HG03378 (cell line): Measurements from ENCODE around the gene KATNIP.

ENCODE experiments used
- ATAC-seq: cut with Tn5 transposase; IDR thresholded peaks from one replicate; pipeline ENCODE4 v1.9.1; 2021; ENCODE audit warnings: mild to moderate bottlenecking, moderate library complexity; ENCODE audit not compliant: unreplicated experiment

KATNIP gene

GRCh38 chr16:27579087-27579980 lies 29.4 kb downstream of the KATNIP start:
- ATAC-seq = no peak

DNA sequence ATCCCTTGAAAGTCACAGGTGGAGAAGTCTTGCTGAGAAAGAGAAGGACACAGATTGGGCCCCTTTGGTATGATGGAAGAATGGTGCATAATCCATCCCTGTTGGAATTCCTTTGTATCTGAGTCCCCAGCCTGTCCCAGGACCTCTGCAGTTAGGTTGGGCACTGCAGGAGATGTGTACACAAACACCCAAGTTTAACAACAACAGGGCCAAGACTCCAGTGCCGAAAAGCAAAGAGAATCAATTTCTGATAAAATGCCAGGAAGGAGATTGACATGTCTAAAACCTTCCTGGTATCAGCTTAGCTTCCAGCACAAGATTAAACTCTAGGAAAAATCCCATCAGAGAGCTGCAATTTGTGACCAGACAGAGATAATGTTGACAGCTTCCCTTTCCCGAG lies 32.9 kb downstream of the KATNIP start:
- ATAC-seq = no peak

DNA sequence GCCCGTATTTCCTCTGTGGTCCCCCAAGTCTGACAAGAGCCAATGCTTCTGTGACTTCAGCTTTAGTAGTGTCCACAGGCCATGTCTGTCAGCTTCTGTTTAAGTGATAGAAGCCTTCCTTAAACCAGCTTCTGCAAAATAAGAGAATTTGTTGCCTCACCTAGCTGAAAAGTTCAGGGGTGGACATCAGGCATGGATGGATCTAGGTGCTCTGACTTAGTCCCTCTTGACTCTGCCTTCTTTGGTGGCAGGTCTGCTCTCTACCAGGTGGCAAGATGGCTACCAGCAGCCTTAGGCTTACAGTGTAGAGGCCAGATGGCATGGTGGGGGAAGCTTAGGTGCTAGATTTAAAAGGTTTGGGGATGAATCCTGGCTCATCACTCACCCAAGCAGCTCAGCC lies 33.7 kb downstream of the KATNIP start:
- ATAC-seq = no peak

GRCh38 chr16:27585200-27585599 lies 35.3 kb downstream of the KATNIP start:
- no peak for ATAC-seq

GRCh38 chr16:27586711-27587110 lies 36.8 kb downstream of the KATNIP start:
- no peak for ATAC-seq

DNA sequence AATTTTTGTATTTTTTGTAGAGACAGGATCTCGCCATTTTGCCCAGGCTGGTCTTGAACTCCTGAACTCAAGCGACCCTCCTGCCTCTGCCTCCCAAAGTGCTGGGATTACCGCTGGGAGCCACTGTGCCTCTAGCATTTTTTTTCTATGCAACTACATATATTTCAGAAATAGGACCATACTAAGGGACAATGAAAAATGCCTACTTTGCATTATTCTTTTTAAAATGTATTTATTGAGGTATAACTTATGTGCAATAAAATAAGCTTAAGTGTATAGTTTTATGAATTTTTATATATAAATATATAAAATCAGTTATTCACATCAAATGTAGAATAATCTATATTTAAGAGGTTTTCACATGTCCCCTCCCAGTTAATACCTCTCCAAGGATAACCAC lies 38.1 kb downstream of the KATNIP start:
- no peak for ATAC-seq

DNA sequence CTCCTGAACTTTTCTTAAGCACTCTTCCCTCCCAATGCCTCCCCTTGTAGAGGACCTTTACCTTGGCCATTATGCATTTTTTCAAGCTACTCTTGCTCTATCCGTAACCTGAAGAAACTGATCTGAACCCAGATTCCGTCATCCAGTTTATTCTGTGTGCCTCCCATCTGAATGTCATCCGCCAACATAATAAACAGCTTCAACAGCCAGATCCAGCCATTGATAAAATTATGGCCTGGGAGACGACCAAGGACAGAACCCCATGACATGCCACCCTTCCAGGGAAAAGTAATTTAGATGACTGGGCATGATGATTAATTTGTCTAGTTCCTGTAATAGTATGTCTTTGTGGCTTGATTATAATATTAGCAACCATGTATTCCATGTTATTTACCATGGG lies 41.9 kb downstream of the KATNIP start:
- no peak for ATAC-seq

- no peak for ATAC-seq
These were observed 45.5 kb downstream of the KATNIP start for GRCh38 chr16:27595475-27595874.

- ATAC-seq = no peak
These were observed 46.0 kb downstream of the KATNIP start for GRCh38 chr16:27595993-27596392.

- ATAC-seq = no peak
These were observed 46.5 kb downstream of the KATNIP start for GRCh38 chr16:27596411-27596810.

GRCh38 chr16:27597361-27597760 lies 47.4 kb downstream of the KATNIP start:
- no peak for ATAC-seq

DNA sequence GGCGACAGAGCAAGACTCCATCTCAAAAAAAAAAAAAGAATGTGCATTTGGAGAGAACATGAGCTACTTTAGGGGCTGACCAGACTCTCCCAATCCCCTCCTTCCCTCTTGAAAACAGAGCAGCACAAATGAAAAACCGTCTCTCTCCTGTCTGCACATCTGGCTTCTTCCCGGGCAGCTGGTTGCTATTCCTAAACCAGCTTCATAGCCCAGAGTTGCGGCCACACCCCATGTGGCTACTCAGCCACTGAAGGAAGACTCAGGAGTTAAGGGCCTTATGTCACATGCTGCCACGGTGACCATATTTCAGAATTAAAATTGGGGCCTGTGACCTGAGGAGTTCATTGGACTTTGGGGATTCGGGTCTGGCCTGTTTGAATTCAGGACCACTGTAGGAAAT lies 48.3 kb downstream of the KATNIP start:
- ATAC-seq = no peak

DNA sequence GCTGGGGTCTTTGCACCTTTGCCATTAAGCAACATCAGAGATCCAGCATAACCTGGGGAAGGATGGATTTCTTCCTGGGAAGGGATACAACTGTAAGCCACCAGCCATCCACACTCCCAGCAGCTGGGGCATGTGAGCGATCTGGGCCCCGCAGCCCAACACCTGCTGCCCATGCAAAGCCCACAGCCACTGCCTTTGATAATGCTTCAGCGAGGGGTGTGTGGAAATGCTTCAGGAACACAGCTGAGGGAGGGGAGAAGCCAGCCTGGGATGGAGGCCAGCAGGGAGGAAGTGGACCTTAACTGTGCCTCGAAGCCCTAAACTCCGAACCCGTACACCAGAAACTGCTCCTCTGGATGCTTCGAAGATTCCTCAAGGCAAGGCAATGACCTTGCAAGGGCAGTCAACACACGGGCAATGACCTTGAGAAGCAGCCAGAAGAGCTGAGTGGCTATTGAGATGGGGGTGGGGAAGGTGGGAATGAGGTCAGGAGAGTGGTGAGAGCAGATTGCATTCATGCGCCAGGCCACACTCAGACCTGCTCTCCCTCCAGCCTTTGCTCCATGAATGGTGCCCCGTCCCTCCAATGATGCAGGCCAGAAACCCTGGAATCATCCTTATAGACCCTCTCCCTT lies 49.1 kb downstream of the KATNIP start:
- ATAC-seq = no peak

- ATAC-seq = no peak
These were observed 49.7 kb downstream of the KATNIP start for GRCh38 chr16:27599606-27600005.
